Ramos (cell line): ENCODE results near the gene PDE9A.

ENCODE experiments used
- in situ Hi-C: fragments of 300-500 bp; cut with MboI; formaldehyde crosslinking; loops from one replicate; pipeline ENCODE4 v1.14.3; 2022; ENCODE audit warnings: low sequenced_read_pairs; ENCODE audit not compliant: unreplicated experiment

The PDE9A gene

GRCh38 chr21:42760951-42761751 is 107.7 kb downstream of the PDE9A start:
- in situ Hi-C loops: no loop called here

- in situ Hi-C loops: no loop called here
These were observed 108.4 kb downstream of the PDE9A start for GRCh38 chr21:42761776-42762335.

GRCh38 chr21:42763581-42764442 is 110.4 kb downstream of the PDE9A start:
- in situ Hi-C loops: no loop called here

GRCh38 chr21:42764443-42764760 is 111.0 kb downstream of the PDE9A start:
- in situ Hi-C loops: no loop called here

- in situ Hi-C loops: no loop called here
These were observed 111.5 kb downstream of the PDE9A start for GRCh38 chr21:42764883-42765282.

- in situ Hi-C loops: no loop called here
These were observed 112.2 kb downstream of the PDE9A start for GRCh38 chr21:42765656-42766055.

GRCh38 chr21:42766739-42767560 is 113.5 kb downstream of the PDE9A start:
- in situ Hi-C loops: no loop called here

GRCh38 chr21:42767561-42767835 is 114.1 kb downstream of the PDE9A start:
- in situ Hi-C loops: no loop called here

- in situ Hi-C loops: no loop called here
These were observed 115.1 kb downstream of the PDE9A start for GRCh38 chr21:42768324-42769121.

GRCh38 chr21:42769183-42769819 is 115.9 kb downstream of the PDE9A start:
- in situ Hi-C loops: no loop called here

- in situ Hi-C loops: no loop called here
These were observed 116.6 kb downstream of the PDE9A start for GRCh38 chr21:42769820-42770716.

GRCh38 chr21:42770717-42771502 is 117.5 kb downstream of the PDE9A start:
- in situ Hi-C loops: no loop called here

GRCh38 chr21:42771503-42771805 is 118.0 kb downstream of the PDE9A start:
- in situ Hi-C loops: no loop called here

GRCh38 chr21:42775123-42775522 is 121.7 kb downstream of the PDE9A start:
- in situ Hi-C loops: no loop called here

- in situ Hi-C loops: no loop called here
These were observed 122.5 kb downstream of the PDE9A start for GRCh38 chr21:42775891-42776290.

GRCh38 chr21:42777064-42777756 is 123.8 kb downstream of the PDE9A start:
- in situ Hi-C loops: no loop called here

GRCh38 chr21:42777757-42778344 is 124.4 kb downstream of the PDE9A start:
- in situ Hi-C loops: no loop called here
